GM19238 (cell line): ENCODE results near the gene CNN3.
"Not testable (repeated sequence)": the region's sequence is repeated elsewhere in the genome, so short reads cannot be mapped to it uniquely, and the experiment has no call there.

Experiments used
- DNase-seq: peaks from one replicate; pipeline ENCODE4 v3.0.0; 2011; ENCODE audit warnings: low spot score; ENCODE audit not compliant: insufficient read length

Gene CNN3

DNA sequence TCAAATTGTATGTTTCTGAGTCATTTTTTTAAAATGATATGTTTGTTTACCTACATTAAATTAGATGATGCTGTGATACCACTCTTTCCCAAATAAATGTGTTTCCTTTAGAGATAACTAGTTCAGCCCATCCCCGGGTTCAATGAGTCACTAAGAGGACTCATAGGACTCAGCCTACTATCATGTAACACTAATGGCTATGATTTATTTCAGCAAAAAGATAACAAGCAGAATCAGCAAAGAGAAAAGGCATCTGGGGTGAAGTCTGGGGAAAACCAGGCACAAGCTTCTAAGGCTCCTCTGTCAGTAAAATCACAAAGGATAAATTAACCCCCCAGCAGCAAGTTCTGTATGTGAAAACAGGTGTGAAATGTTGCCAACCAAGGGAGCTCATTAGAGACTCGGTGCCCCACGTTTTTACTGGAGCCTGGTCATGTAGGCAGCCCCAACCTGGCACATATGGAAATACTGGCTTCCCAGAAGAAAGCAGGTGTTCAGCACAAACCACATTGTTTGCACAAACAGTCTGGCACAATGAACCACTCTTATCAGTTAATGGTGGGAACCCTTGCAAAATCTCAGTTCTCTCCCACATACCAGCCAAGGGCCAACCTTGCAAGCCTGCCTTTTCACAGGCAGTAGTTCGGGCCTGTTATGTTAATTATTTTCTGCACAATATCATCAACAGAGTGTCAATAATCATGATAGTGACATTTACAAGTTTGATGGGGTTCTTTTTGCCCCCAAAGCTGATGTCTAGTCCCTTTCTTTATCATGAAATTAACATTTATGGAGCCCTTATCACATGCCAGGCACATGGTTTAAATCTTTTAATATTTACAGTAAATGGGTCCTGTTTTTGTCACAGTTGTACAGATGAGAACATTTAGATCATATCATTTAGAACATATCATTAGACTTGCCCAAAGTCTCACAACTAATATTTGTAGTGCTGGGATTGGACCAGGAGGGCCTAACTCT lies 23.1 kb upstream of the CNN3 start:
- no peak for DNase-seq

DNA sequence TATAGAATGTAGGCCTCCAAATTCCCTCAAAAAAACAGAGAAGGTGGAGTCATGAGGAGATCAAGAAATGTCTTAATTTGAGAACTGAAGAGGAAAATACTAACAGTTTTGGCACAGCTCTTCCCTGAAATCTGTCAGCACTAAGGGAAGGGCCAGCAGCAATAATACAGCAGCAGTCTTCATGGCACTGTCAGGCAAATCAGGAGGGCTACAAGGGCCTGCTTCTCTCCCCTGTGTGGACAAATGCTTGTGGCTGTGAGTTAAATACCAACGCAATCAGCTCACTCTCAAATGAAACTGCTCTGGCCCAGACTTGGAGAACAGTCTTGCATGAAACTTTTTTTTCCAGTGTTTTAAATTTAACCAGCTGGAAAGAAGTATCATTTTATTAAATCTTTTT lies 20.5 kb upstream of the CNN3 start:
- DNase-seq, result no peak

DNA sequence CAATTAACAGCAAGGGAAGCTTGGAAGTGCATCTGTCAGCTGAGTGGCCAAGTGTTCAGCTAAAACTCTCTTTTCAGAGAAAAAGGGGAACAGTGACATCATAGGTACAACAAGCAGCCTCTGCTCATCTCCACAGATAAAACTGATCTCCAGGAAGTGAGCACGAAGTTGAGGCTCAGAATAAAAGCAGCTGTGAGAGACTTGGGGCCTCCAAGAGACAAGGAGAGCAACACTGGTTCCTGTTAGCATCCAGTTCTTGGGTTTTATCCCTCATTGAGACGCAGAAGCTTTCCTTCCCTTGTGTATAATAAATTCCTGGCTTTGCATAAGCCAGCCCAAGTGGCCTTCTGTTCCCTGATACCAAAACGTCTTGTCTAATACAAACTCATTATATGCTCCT lies 20.0 kb upstream of the CNN3 start:
- DNase-seq, result no peak

DNA sequence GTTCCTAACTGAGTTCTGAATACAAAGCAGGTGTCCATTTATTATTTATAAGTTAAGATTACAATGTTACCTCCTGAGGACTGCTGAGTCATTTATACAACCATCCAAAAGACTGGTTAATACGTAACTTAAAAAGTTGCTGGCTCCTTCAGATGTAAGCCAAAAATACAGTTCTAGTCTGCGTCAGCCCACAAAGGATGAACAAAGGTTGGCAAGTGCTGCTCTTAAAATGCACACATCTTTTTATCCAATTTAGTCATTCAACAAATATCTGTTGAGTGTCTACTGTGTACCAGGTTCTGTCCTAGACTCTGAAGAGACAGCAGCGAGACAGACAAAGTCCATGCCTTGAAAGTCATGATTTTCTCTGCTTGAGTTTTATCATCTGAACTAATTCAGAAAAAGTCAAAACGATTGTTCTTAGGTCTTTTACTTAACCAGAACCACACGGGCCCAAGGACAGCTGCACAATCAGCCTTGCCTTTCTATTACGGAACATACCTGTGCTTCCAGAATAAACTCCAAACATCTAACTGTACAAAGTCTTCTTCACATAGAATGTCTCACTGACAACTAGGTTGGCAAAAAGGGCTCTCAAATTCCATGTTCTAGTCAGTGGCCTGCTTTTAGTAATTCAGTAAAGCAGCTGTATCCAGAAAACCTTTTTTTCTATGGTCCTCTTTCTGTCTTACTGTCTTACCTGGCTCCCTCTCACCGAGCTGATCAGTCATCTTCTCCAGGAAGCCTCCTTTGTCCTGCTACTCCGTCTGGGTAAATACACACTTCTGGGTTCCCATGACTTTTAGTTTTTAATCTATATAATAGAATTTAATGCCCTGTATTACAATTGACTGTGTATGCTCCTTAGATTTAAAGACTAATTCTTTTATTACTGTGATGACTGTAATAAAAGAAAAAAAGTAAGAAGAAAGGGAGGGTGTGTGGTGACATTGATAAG lies 15.5 kb upstream of the CNN3 start:
- DNase-seq, result no peak

DNA sequence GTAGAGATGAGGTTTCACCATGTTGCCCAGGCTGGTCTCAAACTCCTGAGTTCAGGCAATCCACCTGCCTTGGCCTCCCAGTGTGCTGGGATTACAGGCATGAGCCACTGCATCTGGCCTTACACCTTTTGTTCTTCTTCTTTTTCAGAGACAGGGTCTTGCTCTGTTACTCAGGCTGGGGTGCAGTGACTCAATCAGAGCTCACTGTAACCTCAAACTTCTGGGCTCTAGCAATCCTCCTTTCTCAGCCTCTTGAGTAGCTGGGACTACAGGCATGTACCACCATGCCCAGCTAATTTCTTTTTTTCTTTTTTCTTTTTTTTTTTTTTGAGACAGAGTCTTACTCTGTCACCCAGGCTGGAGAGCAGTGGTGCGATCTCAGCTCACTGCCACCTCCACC lies 14.6 kb upstream of the CNN3 start:
- not testable (repeated sequence) for DNase-seq

DNA sequence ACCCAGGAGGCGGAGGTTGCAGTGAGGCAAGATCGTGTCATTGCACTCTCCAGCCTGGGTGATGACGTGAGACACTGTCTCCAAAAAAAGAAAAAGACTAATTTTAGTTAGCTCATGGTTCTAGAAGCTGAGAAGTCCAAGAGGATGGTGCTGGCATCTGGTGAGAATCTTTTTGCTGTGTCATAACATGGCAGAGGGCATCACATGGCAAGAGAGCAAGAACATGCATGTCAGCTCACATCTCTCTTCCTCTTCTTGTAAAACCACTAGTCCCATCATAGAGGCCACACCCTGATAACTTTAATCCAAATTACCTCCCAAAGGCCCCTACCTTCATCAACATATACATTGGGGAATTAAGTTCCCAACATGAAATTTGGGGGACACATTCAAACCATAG lies 13.8 kb upstream of the CNN3 start:
- no peak for DNase-seq

DNA sequence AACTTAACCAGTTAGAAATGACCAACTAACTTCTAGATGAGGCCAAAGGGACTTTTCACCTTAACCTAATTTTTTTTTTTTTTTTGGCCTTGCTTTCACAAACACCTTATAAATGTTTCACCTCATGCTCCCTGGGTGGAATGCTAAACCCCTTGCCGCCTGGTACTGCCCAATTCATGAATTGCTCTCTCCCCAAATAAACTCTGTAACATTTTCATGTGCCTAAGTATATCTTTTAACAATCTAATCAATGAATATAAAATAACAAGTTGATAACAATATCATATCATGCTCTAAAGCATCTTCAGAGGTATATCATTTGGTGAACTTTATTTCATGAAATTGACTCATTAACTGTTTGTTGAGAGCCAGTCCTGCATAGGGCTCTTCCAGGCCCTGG lies 10.9 kb upstream of the CNN3 start:
- DNase-seq, result no peak

DNA sequence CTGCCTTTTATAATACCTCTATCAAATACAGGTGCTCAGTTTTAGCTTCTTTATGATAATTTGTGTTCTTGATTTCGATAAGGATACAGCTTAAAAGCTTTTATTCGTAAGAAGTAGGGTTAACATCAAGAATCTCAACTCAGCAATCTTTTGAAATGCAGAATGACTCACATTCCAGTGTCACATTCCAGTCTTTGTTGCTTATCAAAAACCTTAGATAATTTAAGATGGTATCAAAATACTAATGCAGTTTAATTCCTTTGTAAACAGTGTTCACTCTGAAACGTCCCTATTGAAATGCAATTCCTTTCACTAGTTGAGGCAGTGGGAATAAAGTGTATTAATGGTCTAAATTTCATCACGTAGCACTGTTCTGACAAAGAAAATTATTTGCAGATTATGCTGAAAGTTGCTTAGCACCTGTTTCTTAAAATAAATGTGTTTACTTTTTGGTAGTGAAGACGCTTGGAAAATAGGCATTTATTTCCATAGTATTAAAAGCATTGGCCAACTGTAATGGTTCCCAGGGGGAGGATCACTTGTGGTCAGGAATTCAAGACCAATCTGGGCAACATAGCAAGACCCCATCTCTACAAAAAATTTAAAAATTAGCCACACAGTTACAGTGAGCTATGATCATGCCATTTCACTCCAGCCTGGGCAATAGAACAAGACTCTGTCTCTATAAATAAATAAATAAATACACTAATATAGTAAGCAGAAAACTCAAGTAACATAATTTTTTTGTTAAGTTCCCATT lies 10.1 kb upstream of the CNN3 start:
- no peak for DNase-seq

DNA sequence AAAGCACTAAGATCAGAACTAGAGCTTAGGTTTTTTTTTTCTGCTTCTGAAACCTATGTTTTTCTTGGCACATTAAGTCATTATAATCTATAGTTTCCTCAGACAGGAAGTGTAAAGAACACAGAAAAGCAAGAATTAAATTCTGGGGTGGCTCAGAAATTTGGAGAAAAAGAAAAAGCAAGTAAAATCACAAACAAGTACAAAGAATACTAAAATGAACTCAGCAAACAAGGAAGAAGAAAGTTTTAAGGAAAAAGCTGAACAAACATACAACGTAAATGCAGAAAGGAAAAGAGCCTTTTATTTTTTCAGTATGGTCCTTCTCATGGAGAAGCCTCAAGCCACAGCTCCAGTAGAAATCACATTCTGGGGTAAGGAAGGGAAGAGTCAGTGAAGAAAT lies 8.6 kb upstream of the CNN3 start:
- DNase-seq, result no peak

DNA sequence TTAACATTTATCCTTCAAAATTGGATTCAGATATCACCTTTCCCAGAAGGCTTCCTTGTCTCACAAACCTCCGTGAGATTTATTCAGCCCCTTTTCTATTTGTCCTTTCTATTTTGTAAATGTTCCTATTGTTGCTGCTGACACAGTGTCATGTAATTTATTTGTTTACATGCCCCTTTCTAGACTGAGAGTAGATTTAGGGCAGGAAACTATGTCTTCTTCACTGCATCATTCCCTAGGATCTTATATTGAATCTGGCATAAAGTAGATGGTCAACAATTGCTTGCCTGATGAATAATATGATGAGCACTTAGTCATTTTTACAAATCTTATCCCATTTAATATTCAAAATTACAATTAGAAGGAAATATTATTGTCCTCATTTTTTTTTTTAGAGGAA lies 8.1 kb upstream of the CNN3 start:
- no peak for DNase-seq

DNA sequence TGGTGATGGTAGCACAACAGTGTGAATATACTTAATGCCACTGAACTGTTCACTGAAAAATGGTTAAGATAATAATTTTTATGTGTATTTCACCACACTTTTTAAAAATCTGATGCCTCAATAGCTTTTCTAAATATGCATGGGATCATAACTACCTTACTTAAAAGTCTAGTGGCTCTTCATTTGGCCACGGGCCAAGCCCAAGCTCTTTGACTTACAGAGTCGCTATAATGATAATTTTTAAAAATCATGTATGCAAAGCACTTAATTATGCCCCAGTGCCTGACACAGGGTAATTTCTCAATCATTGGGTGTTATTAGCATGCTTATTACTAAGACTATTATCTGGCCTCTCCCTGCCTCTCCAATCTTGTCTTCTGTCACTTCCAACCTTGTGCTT lies 7.6 kb upstream of the CNN3 start:
- DNase-seq, result no peak

DNA sequence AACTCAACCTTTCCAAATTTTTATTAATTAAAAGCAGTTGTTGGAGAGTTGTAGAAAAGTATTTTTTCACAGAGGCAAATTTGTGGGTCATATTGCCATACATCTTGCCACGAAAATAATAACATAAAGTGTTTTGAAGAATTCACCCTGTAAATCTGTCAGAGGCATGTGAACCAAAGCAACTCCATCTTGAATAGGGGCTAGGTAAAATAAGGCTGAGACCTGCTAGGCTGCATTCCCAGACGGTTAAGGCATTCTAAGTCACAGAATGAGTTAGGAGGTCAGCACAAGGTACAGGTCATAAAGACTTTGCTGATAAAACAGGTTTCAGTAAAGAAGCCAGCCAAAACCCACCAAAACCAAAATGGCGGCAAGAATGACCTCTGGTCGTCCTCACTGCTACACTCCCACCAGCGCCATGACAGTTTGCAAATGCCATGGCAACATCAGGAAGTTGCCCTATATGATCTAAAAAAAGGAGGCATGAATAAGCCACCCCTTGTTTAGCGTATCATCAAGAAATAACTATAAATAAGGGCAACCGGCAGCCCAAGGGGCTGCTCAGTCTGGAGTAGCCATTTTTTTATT lies 4.4 kb upstream of the CNN3 start:
- DNase-seq, result no peak

DNA sequence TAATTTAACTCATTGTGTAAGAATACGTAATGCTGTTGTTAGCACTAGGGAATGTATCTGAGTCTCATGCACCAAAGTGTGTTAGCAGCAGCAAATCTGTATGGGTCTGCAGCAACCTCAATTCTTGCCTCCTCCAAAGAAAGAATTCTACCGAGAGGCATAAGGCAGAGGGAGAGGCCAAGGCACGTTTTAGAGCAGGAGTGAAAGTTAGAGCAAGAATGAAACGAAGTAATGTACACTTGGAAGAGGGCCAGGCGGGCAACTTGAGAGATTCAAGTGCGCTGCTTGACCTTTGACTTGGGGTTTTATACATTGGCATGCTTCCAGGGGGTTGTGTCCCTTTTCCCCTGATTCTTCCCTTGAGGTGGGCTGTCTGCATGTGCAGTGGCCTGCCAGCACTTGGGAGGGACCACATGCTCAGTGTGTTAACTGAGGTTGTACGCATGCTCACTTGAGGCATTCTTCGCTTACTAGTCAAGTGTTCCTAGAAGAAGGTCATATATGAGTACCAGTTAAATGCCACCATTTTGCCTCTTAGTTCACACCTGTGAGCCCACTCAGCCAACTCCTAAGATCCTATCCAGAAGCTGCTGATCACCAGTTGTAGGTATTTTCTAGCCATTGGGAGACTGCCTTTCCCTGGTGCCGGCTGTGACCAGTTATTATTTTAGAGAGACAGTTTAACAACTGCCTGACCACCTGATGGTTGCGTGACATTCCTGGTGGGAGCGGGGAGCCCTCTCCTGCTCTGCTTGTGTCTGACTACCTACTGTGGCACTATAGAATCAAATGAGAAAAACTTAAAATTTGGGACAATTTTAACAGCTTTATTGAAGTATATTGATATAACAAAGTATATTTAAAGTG lies 2.7 kb upstream of the CNN3 start:
- no peak for DNase-seq

DNA sequence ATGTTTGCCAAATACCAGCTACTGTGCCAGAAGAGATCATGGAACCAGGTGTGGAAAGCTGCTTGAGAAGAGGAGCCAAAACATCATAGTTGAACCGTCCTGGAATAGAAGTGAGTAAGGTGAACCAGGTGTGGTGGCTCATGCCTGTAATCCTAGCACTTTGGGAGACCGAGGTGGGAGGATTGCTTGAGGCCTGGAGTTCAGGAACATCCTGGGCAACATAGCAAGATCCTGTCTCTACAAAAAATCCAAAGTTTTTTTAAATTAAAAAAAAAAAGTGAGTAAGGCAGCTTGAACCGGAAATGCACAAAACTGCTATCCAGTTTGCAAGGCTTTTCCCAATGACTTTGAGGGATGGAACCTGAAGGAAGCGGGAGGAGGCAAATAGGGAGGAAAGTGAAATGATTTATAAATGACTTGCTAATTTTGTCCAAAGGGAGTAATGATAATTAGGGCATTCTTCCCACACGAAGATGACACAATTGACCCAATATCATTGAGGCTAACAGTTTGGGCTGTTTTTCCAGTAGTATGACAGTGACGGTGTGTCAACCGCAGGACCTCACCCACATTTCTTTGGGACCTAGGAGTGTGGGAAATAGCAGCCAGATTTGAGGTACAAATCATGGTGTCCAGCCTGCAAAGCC lies 1.5 kb upstream of the CNN3 start:
- no peak for DNase-seq

DNA sequence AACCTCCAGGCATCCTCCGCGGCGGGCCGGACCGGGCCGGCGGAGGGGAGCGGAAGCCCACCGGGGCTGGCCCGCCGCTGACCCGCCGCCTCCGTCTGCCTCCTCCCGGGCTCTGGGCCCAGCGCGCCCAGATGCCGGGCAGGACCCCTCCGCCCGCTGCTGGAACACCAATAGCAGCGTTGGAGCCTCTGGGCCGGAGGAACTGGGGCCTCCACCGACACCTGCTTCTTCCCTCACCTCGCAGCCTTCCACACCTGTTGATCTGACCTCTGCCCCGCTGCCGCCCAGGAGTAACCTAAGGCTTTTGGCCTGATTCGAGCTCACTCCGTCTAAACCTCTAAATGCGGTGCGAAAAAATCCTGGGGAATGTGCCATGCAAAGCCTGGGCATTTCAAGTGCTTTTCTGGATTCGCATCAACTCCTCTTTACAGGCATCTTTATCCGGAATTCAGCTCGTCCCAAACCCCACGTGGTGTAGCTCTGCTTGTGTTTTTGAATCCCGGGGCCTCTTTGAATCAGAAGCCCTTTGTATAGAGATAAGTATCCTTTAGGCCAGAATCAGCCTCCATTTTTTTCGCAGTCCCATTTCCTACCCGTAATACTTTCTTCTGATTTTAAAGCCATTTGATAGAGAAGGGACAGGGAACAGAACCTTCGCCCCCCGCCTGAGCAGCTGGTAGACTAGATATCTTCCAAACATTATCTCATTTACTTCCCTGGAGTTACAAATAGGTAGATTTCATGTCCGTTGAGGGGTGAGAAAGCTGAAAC lies 680 bp upstream of the CNN3 start:
- DNase-seq, result no peak

DNA sequence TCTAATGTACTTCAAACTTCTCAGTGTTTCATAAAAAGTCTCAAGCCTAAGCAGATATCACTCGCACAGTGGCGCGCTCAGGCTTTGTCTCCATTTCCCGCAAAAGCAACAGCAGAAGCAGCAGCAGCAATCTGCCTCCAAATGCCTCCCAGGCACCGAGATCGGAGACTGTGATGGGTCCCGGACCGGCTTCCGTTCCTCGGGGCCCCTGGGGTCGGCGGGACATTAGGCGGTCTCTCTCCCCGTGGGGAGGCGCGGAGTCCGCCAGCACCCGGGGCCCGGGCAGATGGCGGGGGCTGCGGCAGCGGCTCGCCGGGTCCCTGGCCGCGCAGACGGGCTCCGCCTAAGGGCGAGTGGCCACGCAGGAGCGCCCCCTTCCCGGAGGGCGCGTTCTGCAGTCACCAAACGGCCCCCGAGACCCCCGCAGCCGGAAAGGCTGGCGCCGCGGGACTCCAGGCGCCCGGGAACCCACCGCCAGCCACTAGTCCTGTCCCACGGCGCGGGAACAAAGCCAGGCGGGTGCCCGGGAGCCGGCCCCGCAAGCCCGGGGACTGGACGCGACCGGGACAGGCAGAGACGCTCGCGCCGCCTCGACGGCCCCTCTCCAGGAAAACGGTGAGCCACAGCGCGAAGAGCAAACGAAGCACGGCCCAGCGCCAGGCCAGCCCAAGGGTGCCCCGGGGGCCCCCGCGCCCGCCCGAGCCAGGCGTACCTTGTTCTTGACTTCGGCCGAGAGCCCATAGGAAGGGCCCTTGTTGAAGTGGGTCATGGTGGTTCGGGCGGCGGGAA lies 590 bp downstream of the CNN3 start:
- DNase-seq, result peak; percentile 25

DNA sequence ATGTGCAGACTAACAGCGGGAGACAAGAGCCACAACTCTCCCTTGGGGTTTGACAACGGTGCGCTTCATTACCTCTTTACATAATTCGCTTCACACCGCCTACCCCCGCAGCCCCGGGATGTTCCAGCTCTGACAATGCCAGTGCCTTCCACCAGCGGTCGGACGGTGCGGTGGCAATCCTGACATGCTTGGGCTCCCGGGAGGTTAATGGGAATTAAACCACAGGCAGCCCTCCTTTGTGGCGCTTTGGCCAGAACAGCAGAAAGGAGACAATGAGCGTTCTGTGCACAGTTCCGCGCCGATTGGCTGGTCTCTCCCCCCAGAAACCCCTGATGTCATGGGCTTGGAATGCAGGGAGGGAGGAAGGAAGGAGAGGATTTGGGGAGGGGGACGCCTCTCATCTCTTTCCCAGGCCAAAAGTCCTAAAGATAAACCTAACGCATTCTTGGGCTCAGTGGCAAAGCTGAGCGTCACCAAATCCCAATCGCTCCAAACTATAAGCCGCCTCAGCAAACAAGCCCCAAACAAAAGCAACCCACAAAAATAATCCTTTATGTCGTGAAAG lies 1.3 kb downstream of the CNN3 start:
- DNase-seq, result no peak

DNA sequence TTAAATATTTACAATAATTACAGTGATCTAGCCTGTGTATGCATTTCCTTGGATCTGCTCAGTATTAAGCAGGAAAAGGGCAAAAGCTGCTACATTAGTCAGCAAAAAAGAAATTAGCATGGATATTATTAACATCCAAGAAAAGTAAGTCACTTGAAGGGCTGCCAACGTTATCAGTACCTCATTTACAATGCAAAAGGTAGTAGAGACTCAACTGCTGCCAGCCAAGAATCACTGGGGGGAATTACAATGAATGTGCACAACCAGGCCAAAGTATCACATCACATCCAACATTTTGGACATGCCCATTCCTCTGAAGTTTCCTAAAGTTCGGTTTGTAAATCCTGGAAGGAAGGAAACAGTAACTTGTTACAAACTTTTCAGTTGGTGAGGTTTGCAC lies 1.9 kb downstream of the CNN3 start:
- DNase-seq, result no peak
